K562 (cell line): Measurements from ENCODE around the gene LYZL4. TPM values are rescaled to one million over a fixed set of nuclear protein-coding genes. Genes with fewer than 3 reads are reported as not detected.

Experiments used
- ATAC-seq: fragments of 200-7000 bp; cut with Tn5 transposase; 3 replicates; pipeline ENCODE4 v1.9.1; 2020; ENCODE audit warnings: moderate library complexity
- BruUV-seq: library from RNA; stranded (reverse); fragments of 400-500 nt; replicated peaks from 2 replicates; lab custom pipeline; 2021; lab: Mats Ljungman, UMichigan
- CTCF ChIA-PET: fragments of 300-600 bp; formaldehyde crosslinking; extraction: SDS; loops from one replicate; lab custom pipeline; 2021; ENCODE audit warnings: low intra/inter-chr PET ratio; lab: Yijun Ruan, JAX
- POLR2A ChIA-PET: fragments of 300-600, 350-650 bp; sonication (Branson Sonifier 250); formaldehyde crosslinking; extraction: SDS; loops from one replicate; lab custom pipeline; 2021; ENCODE audit warnings: antibody characterized with exemption, inconsistent platforms; lab: Yijun Ruan, JAX
- DNase-seq, 4 experiments: peaks; one replicate each; pipeline versions ENCODE4 v3.0.0 to v3.0.0-alpha.2; 2011 to 2018; ENCODE audit warnings: low spot score in 3 of 4, mixed read lengths in 3 of 4; ENCODE audit errors: extremely low read depth in 1 of 4
- FAIRE-seq: peaks from 2 replicates; lab custom pipeline; 2011; peaks lifted over from hg19 to GRCh38; lab: Jason Lieb, UNC
- H2AFZ ChIP-seq: 2 replicates; pipeline ENCODE4 v1.6.0; 2011; ENCODE audit warnings: low read depth, low read length, control low read depth, inconsistent platforms
- H3K27ac ChIP-seq: fragments of 200-600 bp; 3 replicates; pipeline ENCODE4 v1.8.0; 2011; ENCODE audit warnings: low read depth, mild to moderate bottlenecking, control low read depth, inconsistent platforms, low read length, moderate library complexity, mixed read lengths; ENCODE audit errors: extremely low read depth
- H3K27me3 ChIP-seq, 2 experiments: fragments of 300-600 bp in 1 of 2; 2 replicates in 1 of 2; 3 replicates in 1 of 2; pipeline versions ENCODE4 v1.6.0 to v1.8.0; 2011; ENCODE audit warnings: inconsistent platforms in 2 of 2, low read length in 2 of 2, mild to moderate bottlenecking in 1 of 2, mixed read lengths in 1 of 2, moderate library complexity in 1 of 2; ENCODE audit not compliant: control insufficient read depth in 2 of 2, insufficient read depth in 2 of 2
- H3K36me3 ChIP-seq: fragments of 300-600 bp; 3 replicates; pipeline ENCODE4 v1.8.0; 2011; ENCODE audit warnings: mild to moderate bottlenecking, low read length, inconsistent platforms; ENCODE audit not compliant: control insufficient read depth, insufficient read depth
- H3K4me1 ChIP-seq, 2 experiments: fragments of 200-600 bp in 1 of 2; replicated peaks in 1 of 2; 2 replicates in 1 of 2; 3 replicates in 1 of 2; pipeline versions ENCODE4 v1.5.1 to v1.8.0; 2011; ENCODE audit warnings: inconsistent platforms in 2 of 2, low read length in 2 of 2, mild to moderate bottlenecking in 1 of 2, mixed read lengths in 1 of 2, moderate library complexity in 1 of 2; ENCODE audit not compliant: control insufficient read depth in 2 of 2, insufficient read depth in 2 of 2
- H3K4me2 ChIP-seq: 2 replicates; pipeline ENCODE4 v1.6.1; 2011; ENCODE audit warnings: low read length, control low read depth, inconsistent platforms, mixed read lengths; ENCODE audit not compliant: insufficient read depth
- H3K4me3 ChIP-seq: fragments of 200-600 bp; sonication (generic), shearing (Covaris generic); 2 replicates; pipeline ENCODE4 v1.5.1; 2016; ENCODE audit warnings: control low read depth, inconsistent platforms
- H3K79me2 ChIP-seq: fragments of 200-600 bp; 3 replicates; pipeline ENCODE4 v1.8.0; 2011; ENCODE audit warnings: low read length, inconsistent platforms; ENCODE audit not compliant: control insufficient read depth, insufficient read depth
- H3K9ac ChIP-seq, 2 experiments: 2 replicates each; pipeline versions ENCODE4 v1.6.0 to v1.6.1; 2011; ENCODE audit warnings: low read depth in 2 of 2, low read length in 2 of 2, control low read depth in 1 of 2, inconsistent platforms in 1 of 2, mild to moderate bottlenecking in 1 of 2, mixed read lengths in 1 of 2; ENCODE audit not compliant: insufficient read depth in 1 of 2
- H3K9me1 ChIP-seq: one replicate; pipeline ENCODE4 v1.6.0; 2011; ENCODE audit warnings: inconsistent platforms, mild to moderate bottlenecking, low read length, moderate library complexity; ENCODE audit not compliant: control insufficient read depth, insufficient read depth
- H3K9me3 ChIP-seq: replicated peaks from 2 replicates; pipeline ENCODE4 v1.5.1; 2011; ENCODE audit warnings: low read depth, low read length, inconsistent platforms; ENCODE audit not compliant: control insufficient read depth, insufficient read depth
- H4K20me1 ChIP-seq: replicated peaks from 2 replicates; pipeline ENCODE4 v1.6.1; 2011; ENCODE audit warnings: low read length, inconsistent platforms, mixed read lengths; ENCODE audit not compliant: control insufficient read depth, insufficient read depth
- CUX1 ChIP-seq: fragments of 200-800 bp; sonication (Bioruptor generic); IDR thresholded peaks from 2 replicates; pipeline ENCODE4 v1.6.1; 2016; ENCODE audit warnings: missing genetic modification characterization, missing compliant biosample characterization
- FOXA3 ChIP-seq, 2 experiments: fragments of 450-650 bp in 1 of 2; sonication (generic) in 1 of 2; formaldehyde crosslinking; IDR thresholded peaks in 1 of 2; conservative IDR thresholded peaks in 1 of 2; 2 replicates each; pipeline versions ENCODE4 v1.4.0 to v1.8.0; 2020 to 2022; ENCODE audit warnings: mild to moderate bottlenecking in 2 of 2, missing genetic modification reagents in 1 of 2
- HNRNPK ChIP-seq: fragments of 200-400 bp; formaldehyde crosslinking; IDR thresholded peaks from one replicate; pipeline ENCODE4 v1.6.1; 2018; ENCODE audit warnings: mild to moderate bottlenecking, low read depth, low read length; ENCODE audit not compliant: poor library complexity, severe bottlenecking
- KLF10 ChIP-seq: fragments of 250-450 bp; sonication (Bioruptor Pico); IDR thresholded peaks from 2 replicates; pipeline ENCODE4 v1.6.1; 2021; ENCODE audit warnings: matching md5 sums
- ZBTB26 ChIP-seq: fragments of 450-650 bp; formaldehyde crosslinking; IDR thresholded peaks from 2 replicates; pipeline ENCODE4 v1.4.0; 2022; ENCODE audit warnings: missing genetic modification characterization
- ZHX1 ChIP-seq: fragments of 150-350 bp; conservative IDR thresholded peaks from 2 replicates; pipeline ENCODE4 v1.6.1; 2014; ENCODE audit warnings: low read length
- ZNF133 ChIP-seq: fragments of 250-450 bp; sonication (Bioruptor Pico); IDR thresholded peaks from 2 replicates; pipeline ENCODE4 v1.4.0; 2020; ENCODE audit warnings: mild to moderate bottlenecking
- ZNF639 ChIP-seq, 2 experiments: fragments of 200-800 bp in 1 of 2; sonication (Bioruptor generic) in 1 of 2; sonication (generic) in 1 of 2; formaldehyde crosslinking in 1 of 2; IDR thresholded peaks in 1 of 2; conservative IDR thresholded peaks in 1 of 2; 2 replicates each; pipeline versions ENCODE4 v1.5.0 to v1.6.1; 2016 to 2020; ENCODE audit warnings: missing compliant biosample characterization in 1 of 2, missing genetic modification characterization in 1 of 2, missing genetic modification reagents in 1 of 2
- WGBS: fragments of 100-300 bp; shearing (Covaris generic); methylation state at CpG from one replicate; pipeline ENCODE4 v1.1.6; 2016; ENCODE audit warnings: low coverage, mixed read lengths; ENCODE audit not compliant: insufficient coverage; ENCODE audit errors: missing lambda C conversion rate; 5-methylcytosine and 5-hydroxymethylcytosine counted together
- in situ Hi-C: fragments of 300-500 bp; cut with MboI; formaldehyde crosslinking; loops from 4 replicates; pipeline ENCODE4 v1.15.0; 2018; ENCODE audit warnings: inconsistent platforms, mixed read lengths
- intact Hi-C: fragments of 100-400 bp; cut with micrococcal nuclease; formaldehyde crosslinking; loops from 2 replicates; pipeline ENCODE4 v1.14.2; 2022
- polyA plus RNA-seq, 8 experiments: library from polyadenylated mRNA; depleted of rRNA in 4 of 8; stranded (reverse) in 5 of 8; unstranded in 3 of 8; fragments of >200 nt; fragmentation: Nextera tagmentation in 2 of 8; fragmentation: Illumina TruSeq in 1 of 8; extraction: Ambion mirVana in 2 of 8; extraction: Trizol in 1 of 8; gene quantifications; 2 replicates each; pipeline versions ENCODE4 v1.2.1 to v1.2.3, GENCODE V29; 2011 to 2014; ENCODE audit warnings: inconsistent platforms in 1 of 8, missing spikeins in 1 of 8
- total RNA-seq, 7 experiments: library from RNA; depleted of rRNA in 6 of 7; stranded (reverse); fragments of >200 nt in 6 of 7; fragmentation: Illumina TruSeq in 2 of 7; extraction: Trizol in 2 of 7; gene quantifications; 2 replicates each; pipeline versions ENCODE4 v1.2.1 to v1.2.3, GENCODE V29; 2011 to 2021; ENCODE audit warnings: low replicate concordance in 1 of 7

LYZL4 gene
- total and polyA plus RNA-seq, 9 of the 15 experiments (the other 6 are each of a cell fraction or from before 2014, with no cell fraction given): not detected

- TF ChIP-seq ZNF639 (CRISPR knock-in tag; conservative IDR thresholded peaks at IDR 0.05 in 1 of 2, IDR thresholded peaks at IDR 0.05 in 1 of 2) (no peak), ZBTB26 (no peak), FOXA3 (CRISPR knock-in tag; conservative IDR thresholded peaks at IDR 0.05 in 1 of 2, IDR thresholded peaks at IDR 0.05 in 1 of 2) (no peak), HNRNPK (no peak), ZNF133 (CRISPR knock-in tag) (no peak), KLF10 (CRISPR knock-in tag) (no peak)
Observed at GRCh38 chr3:42367903-42368302, 42.5 kb downstream of the LYZL4 start (continued).

- Histone ChIP-seq H3K4me1 (no peaks in the 10 kb centered on the region), H3K79me2 (no peaks in the 10 kb centered on the region), H3K9me3 (0 out of 2 replicates have a peak, but pooled peaks cover 2% of the 10 kb centered on the region), H2AFZ (no peak overlapping the region), H3K4me2 (no peak overlapping the region), H3K27me3 (no peaks in the 10 kb centered on the region), H3K4me3 (no peak overlapping the region), H4K20me1 (no peaks in the 10 kb centered on the region), H3K9me1 (no peaks in the 10 kb centered on the region), H3K9ac (no peak overlapping the region), H3K36me3 (no peaks in the 10 kb centered on the region), H3K27ac (no peak overlapping the region)
- ChIA-PET POLR2A (interaction anchor here (1.1 kb wide), 1 partner anchor 12 kb away, joined by 5 read pairs; no protein-coding TSS in a partner anchor), CTCF (no interaction called here)
- WGBS: 0% methylated on average over 3 of the region's 3 CpGs
- intact Hi-C loops: no loop called here
- no peak for DNase-seq
- ATAC-seq: no peak
- no peak for FAIRE-seq
- no TSS peak for BruUV-seq
- in situ Hi-C loops: no loop called here
- no peak for TF ChIP-seq CUX1 (CRISPR knock-in tag)
- TF ChIP-seq ZHX1: no peak
Observed at GRCh38 chr3:42366550-42366949, 43.9 kb downstream of the LYZL4 start.
